Smooth muscle cell (in vitro differentiated cells): ENCODE measurements around the gene BDH1. TPM values are rescaled to one million over a fixed set of nuclear protein-coding genes. Genes with fewer than 3 reads are reported as not detected.
A peak's percentile ranks its signal among the peaks of the same experiment; 100 is the strongest.

ENCODE experiments used
- DNase-seq: peaks from one replicate; lab custom pipeline; 2025; ENCODE audit not compliant: unreplicated experiment; lab: John Stamatoyannopoulos, UW
- H2AFZ ChIP-seq: fragments of 200-600 bp; sonication (generic); 2 replicates; pipeline ENCODE4 v1.6.0; 2016; ENCODE audit warnings: antibody characterized with exemption, low read depth, mild to moderate bottlenecking
- H3F3A ChIP-seq: fragments of 200-600 bp; sonication (generic); 2 replicates; pipeline ENCODE4 v1.6.0; 2017; ENCODE audit warnings: antibody characterized with exemption, low read depth
- H3K27ac ChIP-seq: fragments of 200-600 bp; sonication (generic); 2 replicates; pipeline ENCODE4 v1.5.1; 2016; ENCODE audit warnings: low read depth, mild to moderate bottlenecking
- H3K27me3 ChIP-seq: fragments of 200-600 bp; sonication (generic); 2 replicates; pipeline ENCODE4 v1.6.1; 2016; ENCODE audit warnings: low read depth, mild to moderate bottlenecking
- H3K36me3 ChIP-seq: fragments of 200-600 bp; sonication (generic); 2 replicates; pipeline ENCODE4 v1.5.1; 2016; ENCODE audit warnings: low read depth
- H3K4me1 ChIP-seq: fragments of 200-600 bp; sonication (generic); 2 replicates; pipeline ENCODE4 v1.5.1; 2016; ENCODE audit warnings: low read depth
- H3K4me2 ChIP-seq: fragments of 200-600 bp; sonication (generic); 2 replicates; pipeline ENCODE4 v1.6.0; 2016; ENCODE audit warnings: mild to moderate bottlenecking
- H3K4me3 ChIP-seq: fragments of 200-600 bp; sonication (generic); 2 replicates; pipeline ENCODE4 v1.5.1; 2016; ENCODE audit warnings: mild to moderate bottlenecking
- H3K79me2 ChIP-seq: fragments of 200-600 bp; sonication (generic); 2 replicates; pipeline ENCODE4 v1.6.0; 2016; ENCODE audit warnings: low read depth, mild to moderate bottlenecking
- H3K9ac ChIP-seq: fragments of 200-600 bp; sonication (generic); 2 replicates; pipeline ENCODE4 v1.6.0; 2016; ENCODE audit warnings: low read depth
- H3K9me3 ChIP-seq: fragments of 200-600 bp; sonication (generic); replicated peaks from 2 replicates; pipeline ENCODE4 v1.5.1; 2016; ENCODE audit warnings: low read depth
- H4K20me1 ChIP-seq: fragments of 200-600 bp; sonication (generic); 2 replicates; pipeline ENCODE4 v1.6.0; 2016; ENCODE audit warnings: low read depth
- WGBS: methylation state at CpG from one replicate; pipeline ENCODE4 v1.1.7; 2016; ENCODE audit warnings: low lambda C conversion rate; 5-methylcytosine and 5-hydroxymethylcytosine counted together
- polyA plus RNA-seq: library from polyadenylated mRNA; unstranded; fragments of >200 nt; fragmentation: Nextera tagmentation; extraction: Ambion mirVana; gene quantifications from 2 replicates; pipeline ENCODE4 v1.2.1, GENCODE V29; 2016
- total RNA-seq: library from RNA; depleted of rRNA; stranded (reverse); fragments of >200 nt; gene quantifications from 2 replicates; pipeline ENCODE4 v1.2.3, GENCODE V29; 2014
- TF ChIP-seq, protein P1 (sequence below): fragments of 200-600 bp; sonication (generic); IDR thresholded peaks from 2 replicates; pipeline ENCODE4 v1.5.1; 2017; ENCODE audit warnings: borderline replicate concordance, mild to moderate bottlenecking, antibody characterized with exemption; ENCODE audit not compliant: insufficient read depth, poor library complexity, severe bottlenecking

BDH1 gene
- total and polyA plus RNA-seq, 2 experiments from 2014 or later = 4.0 to 7.2 TPM

DNA sequence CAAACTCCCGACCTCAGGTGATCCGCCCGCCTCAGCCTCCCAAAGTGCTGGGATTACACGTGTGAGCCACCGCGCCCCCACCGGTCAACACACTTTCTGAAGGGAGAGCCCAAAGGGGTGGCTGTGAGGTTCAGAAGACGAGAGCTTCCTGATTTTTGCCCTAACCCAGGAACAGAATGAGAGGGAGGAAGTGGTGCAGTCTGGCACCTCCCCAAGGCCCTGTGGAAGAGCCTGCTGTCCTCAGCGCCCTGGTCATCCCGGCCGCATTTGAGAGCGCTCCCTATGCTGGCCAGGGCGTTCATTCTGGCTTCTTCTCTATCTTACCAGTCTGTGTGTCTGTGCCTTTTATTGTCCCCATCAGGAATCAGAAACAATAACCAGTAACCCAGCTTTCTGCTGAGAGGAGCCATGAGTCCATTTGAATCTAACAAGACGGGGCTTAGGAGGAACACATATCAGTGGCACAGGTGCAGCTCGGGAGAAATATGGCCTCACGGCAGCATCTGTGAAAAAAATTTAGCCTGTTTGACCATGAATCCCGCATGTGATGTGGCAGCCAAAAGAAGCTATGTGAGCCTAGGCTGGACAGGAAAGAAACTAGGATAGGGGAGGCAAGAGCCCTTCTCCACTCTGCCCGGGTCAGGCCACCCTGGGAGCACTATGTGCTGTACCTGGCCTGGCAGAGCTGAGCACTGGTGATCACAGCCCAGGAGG is 12.9 kb downstream of the BDH1 start:
- Histone ChIP-seq H3K4me2 (no peak overlapping the region), H3K27ac (no peak overlapping the region), H3F3A (no peaks in the 10 kb centered on the region), H3K9ac (no peak overlapping the region), H3K9me3 (no peaks in the 10 kb centered on the region), H2AFZ (no peak overlapping the region), H4K20me1 (no peaks in the 10 kb centered on the region), H3K4me1 (peaks cover 10% of the 10 kb centered on the region), H3K27me3 (no peaks in the 10 kb centered on the region), H3K79me2 (no peaks in the 10 kb centered on the region), H3K4me3 (no peak overlapping the region), H3K36me3 (no peaks in the 10 kb centered on the region)
- 93% methylated on average over 18 of the region's 18 CpGs for WGBS
- TF ChIP-seq, protein P1, sequence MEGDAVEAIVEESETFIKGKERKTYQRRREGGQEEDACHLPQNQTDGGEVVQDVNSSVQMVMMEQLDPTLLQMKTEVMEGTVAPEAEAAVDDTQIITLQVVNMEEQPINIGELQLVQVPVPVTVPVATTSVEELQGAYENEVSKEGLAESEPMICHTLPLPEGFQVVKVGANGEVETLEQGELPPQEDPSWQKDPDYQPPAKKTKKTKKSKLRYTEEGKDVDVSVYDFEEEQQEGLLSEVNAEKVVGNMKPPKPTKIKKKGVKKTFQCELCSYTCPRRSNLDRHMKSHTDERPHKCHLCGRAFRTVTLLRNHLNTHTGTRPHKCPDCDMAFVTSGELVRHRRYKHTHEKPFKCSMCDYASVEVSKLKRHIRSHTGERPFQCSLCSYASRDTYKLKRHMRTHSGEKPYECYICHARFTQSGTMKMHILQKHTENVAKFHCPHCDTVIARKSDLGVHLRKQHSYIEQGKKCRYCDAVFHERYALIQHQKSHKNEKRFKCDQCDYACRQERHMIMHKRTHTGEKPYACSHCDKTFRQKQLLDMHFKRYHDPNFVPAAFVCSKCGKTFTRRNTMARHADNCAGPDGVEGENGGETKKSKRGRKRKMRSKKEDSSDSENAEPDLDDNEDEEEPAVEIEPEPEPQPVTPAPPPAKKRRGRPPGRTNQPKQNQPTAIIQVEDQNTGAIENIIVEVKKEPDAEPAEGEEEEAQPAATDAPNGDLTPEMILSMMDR = no peak
- DNase-seq = no peak

DNA sequence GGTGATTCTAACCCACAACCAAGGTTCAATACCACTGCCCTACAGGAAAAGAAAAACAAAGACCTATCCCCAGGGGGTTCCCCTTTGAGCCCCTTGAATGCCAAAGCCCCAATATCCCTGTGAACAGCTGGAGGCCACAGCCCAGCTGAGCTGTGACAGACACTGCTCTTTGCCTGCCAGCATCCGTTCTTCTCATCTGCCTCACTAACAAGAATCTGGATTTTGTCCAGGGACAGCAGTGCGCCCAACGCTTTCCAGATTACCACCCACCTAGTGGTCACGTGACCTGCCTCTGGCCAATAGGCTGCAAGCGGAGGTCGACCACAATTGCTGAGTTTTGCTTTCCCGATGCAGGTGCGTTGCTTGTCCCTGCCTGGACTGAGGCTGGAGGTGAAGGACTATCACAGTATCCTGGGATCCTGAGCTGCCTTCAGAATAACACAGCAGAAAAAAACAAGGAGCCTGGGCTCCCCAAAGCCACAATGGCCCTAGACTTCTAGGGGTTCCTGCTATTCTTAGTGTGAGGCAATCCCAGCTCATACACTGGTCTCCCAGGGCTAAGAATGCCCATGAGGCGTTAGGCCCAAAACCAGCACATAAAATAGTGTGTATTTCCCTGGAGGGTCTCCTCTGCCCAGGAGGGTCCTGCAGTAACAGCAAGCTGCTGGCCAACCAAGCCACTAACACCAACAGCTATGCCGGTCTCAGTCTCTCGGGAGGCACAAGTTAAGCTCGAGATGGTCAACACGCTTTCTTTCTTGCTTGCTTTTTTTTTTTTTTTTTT is 13.8 kb downstream of the BDH1 start:
- peak overlapping the region; percentile 54 for H3K4me2 ChIP-seq
- TF ChIP-seq, protein P1 = no peak
- no peaks in the 10 kb centered on the region for H3K27me3 ChIP-seq
- no peaks in the 10 kb centered on the region for H4K20me1 ChIP-seq
- no peaks in the 10 kb centered on the region for H3K79me2 ChIP-seq
- no peaks in the 10 kb centered on the region for H3F3A ChIP-seq
- peak overlapping the region; percentile 11 for H3K9ac ChIP-seq
- peaks cover 10% of the 10 kb centered on the region for H3K4me1 ChIP-seq
- H3K27ac ChIP-seq = peak overlapping the region; percentile 68
- no peak overlapping the region for H2AFZ ChIP-seq
- 45% methylated on average over 13 of the region's 13 CpGs for whole genome bisulfite sequencing
- DNase-seq = no peak
- no peaks in the 10 kb centered on the region for H3K9me3 ChIP-seq
- no peak overlapping the region for H3K4me3 ChIP-seq
- H3K36me3 ChIP-seq = no peaks in the 10 kb centered on the region

DNA sequence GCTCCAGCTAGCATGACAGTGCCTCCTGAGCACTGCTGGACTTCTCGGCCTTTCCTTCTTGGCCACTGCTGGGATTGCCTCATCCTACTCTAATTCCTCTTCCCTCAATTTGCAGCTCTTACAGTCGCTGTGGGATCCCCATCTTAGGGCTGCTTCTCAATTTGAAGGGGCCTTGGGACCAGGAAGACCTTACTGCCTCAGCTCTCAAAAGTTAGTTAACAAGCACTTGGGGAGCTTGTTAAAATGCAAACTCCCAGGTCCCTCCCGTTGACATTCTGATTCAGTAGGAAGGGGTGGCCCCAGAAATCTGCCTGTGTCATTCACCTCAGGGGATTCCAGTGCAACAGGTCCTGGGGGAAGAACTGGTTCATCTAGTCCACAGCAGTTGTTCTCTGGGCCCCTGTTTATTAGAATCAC is 14.8 kb downstream of the BDH1 start:
- no peak overlapping the region for H3K9ac ChIP-seq
- no peak overlapping the region for H3K4me2 ChIP-seq
- no peaks in the 10 kb centered on the region for H3F3A ChIP-seq
- peak overlapping the region; percentile 68 for H3K27ac ChIP-seq
- WGBS = 24% methylated on average over 3 of the region's 3 CpGs
- TF ChIP-seq, protein P1 = no peak
- H3K9me3 ChIP-seq = no peaks in the 10 kb centered on the region
- no peaks in the 10 kb centered on the region for H4K20me1 ChIP-seq
- H3K36me3 ChIP-seq = no peaks in the 10 kb centered on the region
- no peak overlapping the region for H2AFZ ChIP-seq
- H3K27me3 ChIP-seq = no peaks in the 10 kb centered on the region
- peaks cover 10% of the 10 kb centered on the region for H3K4me1 ChIP-seq
- no peaks in the 10 kb centered on the region for H3K79me2 ChIP-seq
- no peak for DNase-seq
- no peak overlapping the region for H3K4me3 ChIP-seq
